H1 (cell line): ENCODE results near the gene TUBGCP3. TPM values are rescaled to one million over a fixed set of nuclear protein-coding genes. Genes with fewer than 3 reads are reported as not detected.

Experiments used
- RBBP5 ChIP-seq: IDR thresholded peaks from 2 replicates; pipeline ENCODE4 v1.7.1; 2012; ENCODE audit warnings: low read depth, mild to moderate bottlenecking, inconsistent platforms, low read length, moderate library complexity, borderline replicate concordance
- SRF ChIP-seq: IDR thresholded peaks from 2 replicates; pipeline ENCODE4 v1.6.1; 2011; ENCODE audit warnings: mild to moderate bottlenecking, low read depth, low read length, moderate library complexity
- polyA plus RNA-seq, 7 experiments: library from polyadenylated mRNA; depleted of rRNA in 3 of 7; stranded (reverse) in 5 of 7; unstranded in 2 of 7; fragments of >200 nt in 5 of 7; fragments of 200-250 nt in 2 of 7; gene quantifications; 1 replicate in 5 of 7; 2 replicates in 1 of 7; 4 replicates in 1 of 7; pipeline versions ENCODE4 v1.2.1 to v1.2.3, GENCODE V29; 2011 to 2013; ENCODE audit warnings: missing spikeins in 2 of 7, mixed read lengths in 2 of 7
- total RNA-seq: library from RNA; stranded (reverse); fragmentation: NEBNext Ultra II Directional; extraction: Animal tissue kit (Norgen Biotek cat#: 25700); gene quantifications from 2 replicates; pipeline ENCODE4 v1.2.1, GENCODE V29; 2021
- TF ChIP-seq, protein P1 (sequence below): IDR thresholded peaks from 2 replicates; pipeline ENCODE4 v1.6.1; 2011; ENCODE audit warnings: low read length, improper control_type of control experiment

TUBGCP3 gene
- total and polyA plus RNA-seq, 2 of the 8 experiments (the other 6 are each of a cell fraction or from before 2014, with no cell fraction given) = 27.0 to 31.7 TPM

DNA sequence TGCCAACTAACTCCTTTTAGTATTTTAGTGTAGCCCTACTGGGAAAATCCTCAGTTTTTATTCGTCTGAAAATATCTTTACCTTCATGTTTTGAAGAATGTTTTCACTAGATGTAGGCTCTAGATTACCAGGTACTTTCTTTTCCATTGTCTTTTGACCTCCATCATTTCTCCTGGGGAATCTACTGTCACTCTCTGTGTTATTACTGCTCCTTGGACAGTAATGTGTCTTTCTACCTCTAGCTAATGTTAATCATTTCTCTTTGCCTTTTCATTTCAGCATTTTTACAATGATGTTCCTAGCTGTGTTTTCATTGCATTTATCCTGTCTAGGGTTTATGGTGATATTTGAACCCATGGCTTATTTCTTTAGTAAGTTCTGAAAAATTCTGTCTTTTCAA, 149.9 kb downstream of the TUBGCP3 start (continued):
- TF ChIP-seq RBBP5 (no peak), SRF (no peak)
- TF ChIP-seq, protein P1, sequence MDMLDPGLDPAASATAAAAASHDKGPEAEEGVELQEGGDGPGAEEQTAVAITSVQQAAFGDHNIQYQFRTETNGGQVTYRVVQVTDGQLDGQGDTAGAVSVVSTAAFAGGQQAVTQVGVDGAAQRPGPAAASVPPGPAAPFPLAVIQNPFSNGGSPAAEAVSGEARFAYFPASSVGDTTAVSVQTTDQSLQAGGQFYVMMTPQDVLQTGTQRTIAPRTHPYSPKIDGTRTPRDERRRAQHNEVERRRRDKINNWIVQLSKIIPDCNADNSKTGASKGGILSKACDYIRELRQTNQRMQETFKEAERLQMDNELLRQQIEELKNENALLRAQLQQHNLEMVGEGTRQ = no peak
